Measurements from ENCODE around the gene METTL25. TPM values are rescaled to one million over a fixed set of nuclear protein-coding genes. Genes with fewer than 3 reads are reported as not detected.

The METTL25 gene
- total RNA-seq, 2 experiments from 2014 or later, result 5.2 to 6.2 TPM

- Mint-ChIP-seq H3K4me3 (no peak overlapping the region), H3K9me3 (no peaks in the 10 kb centered on the region), H3K4me1 (ENCODE audit: low read depth) (peaks cover 4% of the 10 kb centered on the region), H3K27ac (no peak overlapping the region), H3K36me3 (peaks cover 26% of the 10 kb centered on the region), H3K27me3 (no peaks in the 10 kb centered on the region)
- no peak for DNase-seq
- intact Hi-C loops (cut with micrococcal nuclease), result no loop called here
- ChIA-PET POLR2A (no interaction called here), CTCF (no interaction called here)
Measured at GRCh38 chr12:82440885-82441284, 82.6 kb downstream of the METTL25 start.

GRCh38 chr12:82448911-82449578 is 90.7 kb downstream of the METTL25 start:
- POLR2A ChIA-PET, result no interaction called here
- intact Hi-C loops (cut with micrococcal nuclease), result no loop called here
- CTCF ChIA-PET, result no interaction called here
- no peak for DNase-seq
- no peaks in the 10 kb centered on the region for H3K36me3 Mint-ChIP-seq
- no peaks in the 10 kb centered on the region for H3K4me1 Mint-ChIP-seq (ENCODE audit: low read depth)
- no peaks in the 10 kb centered on the region for H3K27me3 Mint-ChIP-seq
- no peaks in the 10 kb centered on the region for H3K9me3 Mint-ChIP-seq
- no peak overlapping the region for H3K27ac Mint-ChIP-seq
- no peak overlapping the region for H3K4me3 Mint-ChIP-seq

- POLR2A ChIA-PET, result no interaction called here
Measured at GRCh38 chr12:82456633-82457032, 98.3 kb downstream of the METTL25 start.

GRCh38 chr12:82458101-82458500 is 99.8 kb downstream of the METTL25 start:
- ChIA-PET POLR2A (no interaction called here), CTCF (no interaction called here)
- intact Hi-C loops (cut with micrococcal nuclease), result no loop called here
- H3K4me3 Mint-ChIP-seq, result no peak overlapping the region
- no peak for DNase-seq
- peaks cover 17% of the 10 kb centered on the region for H3K36me3 Mint-ChIP-seq
- H3K27me3 Mint-ChIP-seq, result no peaks in the 10 kb centered on the region
- H3K4me1 Mint-ChIP-seq (ENCODE audit: low read depth), result no peaks in the 10 kb centered on the region
- no peak overlapping the region for H3K27ac Mint-ChIP-seq
- no peaks in the 10 kb centered on the region for H3K9me3 Mint-ChIP-seq

More at GRCh38 chr12:82456633-82457032, 98.3 kb downstream of the METTL25 start:
- H3K4me1 Mint-ChIP-seq (ENCODE audit: low read depth), result no peaks in the 10 kb centered on the region
- H3K9me3 Mint-ChIP-seq, result no peaks in the 10 kb centered on the region
- CTCF ChIA-PET, result no interaction called here
- H3K27ac Mint-ChIP-seq, result no peak overlapping the region
- no peak overlapping the region for H3K4me3 Mint-ChIP-seq
- intact Hi-C loops (cut with micrococcal nuclease), result no loop called here
- peaks cover 17% of the 10 kb centered on the region for H3K36me3 Mint-ChIP-seq
- no peak for DNase-seq
- H3K27me3 Mint-ChIP-seq, result no peaks in the 10 kb centered on the region

GRCh38 chr12:82461393-82461792 is 103.1 kb downstream of the METTL25 start:
- no peak overlapping the region for H3K4me3 Mint-ChIP-seq
- H3K27me3 Mint-ChIP-seq, result no peaks in the 10 kb centered on the region
- H3K36me3 Mint-ChIP-seq, result peaks cover 28% of the 10 kb centered on the region
- no peaks in the 10 kb centered on the region for H3K4me1 Mint-ChIP-seq (ENCODE audit: low read depth)
- no peak overlapping the region for H3K27ac Mint-ChIP-seq
- DNase-seq, result no peak
- intact Hi-C loops (cut with micrococcal nuclease), result no loop called here
- H3K9me3 Mint-ChIP-seq, result no peaks in the 10 kb centered on the region
- ChIA-PET POLR2A (no interaction called here), CTCF (no interaction called here)

- no peak for DNase-seq
- CTCF ChIA-PET, result no interaction called here
- H3K4me1 Mint-ChIP-seq (ENCODE audit: low read depth), result no peaks in the 10 kb centered on the region
- H3K27me3 Mint-ChIP-seq, result no peaks in the 10 kb centered on the region
- intact Hi-C loops (cut with micrococcal nuclease), result no loop called here
- H3K27ac Mint-ChIP-seq, result no peak overlapping the region
- no peak overlapping the region for H3K4me3 Mint-ChIP-seq
- peaks cover 30% of the 10 kb centered on the region for H3K36me3 Mint-ChIP-seq
- POLR2A ChIA-PET, result no interaction called here
- H3K9me3 Mint-ChIP-seq, result no peaks in the 10 kb centered on the region
Measured at GRCh38 chr12:82461836-82462235, 103.5 kb downstream of the METTL25 start.

- Mint-ChIP-seq H3K36me3 (peaks cover 55% of the 10 kb centered on the region), H3K4me1 (ENCODE audit: low read depth) (no peaks in the 10 kb centered on the region), H3K27ac (no peak overlapping the region), H3K27me3 (no peaks in the 10 kb centered on the region), H3K9me3 (peaks cover 7% of the 10 kb centered on the region), H3K4me3 (no peak overlapping the region)
- POLR2A ChIA-PET, result no interaction called here
- DNase-seq, result no peak
- CTCF ChIA-PET, result no interaction called here
- intact Hi-C loops (cut with micrococcal nuclease), result no loop called here
Measured at GRCh38 chr12:82468563-82468962, 110.2 kb downstream of the METTL25 start.

GRCh38 chr12:82470906-82471512 is 112.7 kb downstream of the METTL25 start:
- Mint-ChIP-seq H3K4me3 (no peak overlapping the region), H3K4me1 (ENCODE audit: low read depth) (no peaks in the 10 kb centered on the region), H3K27me3 (no peaks in the 10 kb centered on the region), H3K27ac (no peak overlapping the region), H3K36me3 (peaks cover 64% of the 10 kb centered on the region), H3K9me3 (peaks cover 7% of the 10 kb centered on the region)
- intact Hi-C loops (cut with micrococcal nuclease), result no loop called here
- ChIA-PET POLR2A (no interaction called here), CTCF (no interaction called here)
- no peak for DNase-seq

GRCh38 chr12:82473111-82473754 is 114.9 kb downstream of the METTL25 start:
- no peak overlapping the region for H3K27ac Mint-ChIP-seq
- H3K4me1 Mint-ChIP-seq (ENCODE audit: low read depth), result no peaks in the 10 kb centered on the region
- no peak overlapping the region for H3K4me3 Mint-ChIP-seq
- no peak for DNase-seq
- peaks cover 7% of the 10 kb centered on the region for H3K9me3 Mint-ChIP-seq
- H3K36me3 Mint-ChIP-seq, result peaks cover 55% of the 10 kb centered on the region
- POLR2A ChIA-PET, result no interaction called here
- intact Hi-C loops (cut with micrococcal nuclease), result no loop called here
- no peaks in the 10 kb centered on the region for H3K27me3 Mint-ChIP-seq
- CTCF ChIA-PET, result interaction anchor here (0.5 kb wide), 1 partner anchor 98 kb away, joined by 3 read pairs; no protein-coding TSS in a partner anchor

GRCh38 chr12:82474181-82474797 is 116.0 kb downstream of the METTL25 start:
- DNase-seq, result no peak
- intact Hi-C loops (cut with micrococcal nuclease), result no loop called here
- Mint-ChIP-seq H3K27ac (no peak overlapping the region), H3K27me3 (no peaks in the 10 kb centered on the region), H3K4me1 (ENCODE audit: low read depth) (no peaks in the 10 kb centered on the region), H3K4me3 (no peak overlapping the region), H3K9me3 (peaks cover 7% of the 10 kb centered on the region), H3K36me3 (peaks cover 47% of the 10 kb centered on the region)
- ChIA-PET CTCF (no interaction called here), POLR2A (no interaction called here)

- intact Hi-C loops (cut with micrococcal nuclease), result no loop called here
Measured at GRCh38 chr12:82474798-82475184, 116.5 kb downstream of the METTL25 start.

GRCh38 chr12:82475211-82475610 is 116.9 kb downstream of the METTL25 start:
- H3K4me3 Mint-ChIP-seq, result no peak overlapping the region
- no peaks in the 10 kb centered on the region for H3K27me3 Mint-ChIP-seq
- no peaks in the 10 kb centered on the region for H3K4me1 Mint-ChIP-seq (ENCODE audit: low read depth)
- ChIA-PET POLR2A (no interaction called here), CTCF (no interaction called here)
- no peak for DNase-seq
- peaks cover 7% of the 10 kb centered on the region for H3K9me3 Mint-ChIP-seq
- H3K27ac Mint-ChIP-seq, result no peak overlapping the region
- peaks cover 49% of the 10 kb centered on the region for H3K36me3 Mint-ChIP-seq
- intact Hi-C loops (cut with micrococcal nuclease), result no loop called here

More at GRCh38 chr12:82474798-82475184, 116.5 kb downstream of the METTL25 start:
- no peak overlapping the region for H3K4me3 Mint-ChIP-seq
- no peaks in the 10 kb centered on the region for H3K4me1 Mint-ChIP-seq (ENCODE audit: low read depth)
- ChIA-PET POLR2A (no interaction called here), CTCF (no interaction called here)
- no peaks in the 10 kb centered on the region for H3K27me3 Mint-ChIP-seq
- peaks cover 45% of the 10 kb centered on the region for H3K36me3 Mint-ChIP-seq
- peaks cover 7% of the 10 kb centered on the region for H3K9me3 Mint-ChIP-seq
- no peak overlapping the region for H3K27ac Mint-ChIP-seq
- no peak for DNase-seq

All from activated CD4-positive, alpha-beta memory T cell treated with anti-CD3 and anti-CD28 coated beads for 36 hours (primary cell).